Naive B cell (primary cell): Measurements from ENCODE around the gene ATMIN. TPM values are rescaled to one million over a fixed set of nuclear protein-coding genes. Genes with fewer than 3 reads are reported as not detected.

Source experiments
- ATAC-seq, 2 donors: fragments of 150-1000 bp; cut with Tn5 transposase; 2 replicates each; pipeline ENCODE4 v1.10.0; 2021; ENCODE audit warnings: low read depth in 2 of 2, mild to moderate bottlenecking in 2 of 2, moderate library complexity in 2 of 2
- DNase-seq: peaks from one replicate; pipeline ENCODE4 v3.0.0; 2022
- H3K27ac Mint-ChIP-seq, 6 donors: one replicate each; pipeline ENCODE4 v1.8.0; 2020 to 2022; ENCODE audit warnings: mild to moderate bottlenecking in 6 of 6, mixed read lengths in 6 of 6, moderate library complexity in 5 of 6, inconsistent platforms in 2 of 6
- H3K27me3 Mint-ChIP-seq, 3 donors: one replicate each; pipeline ENCODE4 v1.8.0; 2021 to 2022; ENCODE audit warnings: mixed read lengths in 3 of 3, mild to moderate bottlenecking in 1 of 3
- H3K36me3 Mint-ChIP-seq, 2 donors: one replicate each; pipeline ENCODE4 v1.8.0; 2020 to 2022; ENCODE audit warnings: mixed read lengths in 2 of 2, inconsistent platforms in 1 of 2, mild to moderate bottlenecking in 1 of 2
- H3K4me1 Mint-ChIP-seq, 3 donors: one replicate each; pipeline ENCODE4 v1.8.0; 2020 to 2022; ENCODE audit warnings: mixed read lengths in 3 of 3, inconsistent platforms in 1 of 3, mild to moderate bottlenecking in 1 of 3, moderate library complexity in 1 of 3
- H3K4me3 Mint-ChIP-seq, 8 donors: one replicate each; pipeline ENCODE4 v1.8.0; 2020 to 2022; ENCODE audit warnings: mild to moderate bottlenecking in 8 of 8, mixed read lengths in 8 of 8, moderate library complexity in 8 of 8, inconsistent platforms in 2 of 8
- H3K9me3 Mint-ChIP-seq, 7 donors: one replicate each; pipeline ENCODE4 v1.8.0; 2020 to 2022; ENCODE audit warnings: mixed read lengths in 7 of 7, mild to moderate bottlenecking in 5 of 7, inconsistent platforms in 2 of 7, moderate library complexity in 1 of 7
- polyA plus RNA-seq, 6 donors: library from polyadenylated mRNA; unstranded; fragments of 300-500 nt; fragmentation: Illumina TruSeq; gene quantifications; one replicate each; pipeline ENCODE4 v1.2.3, GENCODE V29; 2021; ENCODE audit warnings: low read depth in 6 of 6

Gene ATMIN
- polyA plus RNA-seq, 6 donors from 2014 or later = 22.9 to 49.0 (median 30.8) TPM

- no peak for DNase-seq
- no peaks in the 10 kb centered on the region for H3K27me3 Mint-ChIP-seq
- no peaks in the 10 kb centered on the region for H3K4me1 Mint-ChIP-seq
- no peak for ATAC-seq
- no peak overlapping the region for H3K4me3 Mint-ChIP-seq
- H3K9me3 Mint-ChIP-seq = no peaks in the 10 kb centered on the region
- H3K36me3 Mint-ChIP-seq = peaks cover 0 to 7% of the 10 kb centered on the region in 2 donors
- no peak overlapping the region for H3K27ac Mint-ChIP-seq
These were observed 17.1 kb upstream of the ATMIN start for GRCh38 chr16:81018496-81018895.

- Mint-ChIP-seq H3K4me1 (no peaks in the 10 kb centered on the region), H3K9me3 (no peaks in the 10 kb centered on the region), H3K4me3 (no peak overlapping the region), H3K27me3 (no peaks in the 10 kb centered on the region), H3K27ac (no peak overlapping the region), H3K36me3 (peaks cover 8 to 13% of the 10 kb centered on the region in 2 donors)
- ATAC-seq = no peak
- DNase-seq = no peak
These were observed 9.2 kb upstream of the ATMIN start for GRCh38 chr16:81026429-81026828.

- peaks cover 8 to 13% of the 10 kb centered on the region in 2 donors for H3K36me3 Mint-ChIP-seq
- H3K4me1 Mint-ChIP-seq = no peaks in the 10 kb centered on the region
- no peak overlapping the region for H3K4me3 Mint-ChIP-seq
- H3K9me3 Mint-ChIP-seq = no peaks in the 10 kb centered on the region
- H3K27ac Mint-ChIP-seq = no peak overlapping the region
- ATAC-seq = no peak
- H3K27me3 Mint-ChIP-seq = no peaks in the 10 kb centered on the region
- no peak for DNase-seq
These were observed 5.6 kb upstream of the ATMIN start for GRCh38 chr16:81029930-81030604.

- Mint-ChIP-seq H3K9me3 (no peaks in the 10 kb centered on the region), H3K27ac (peak overlapping the region in 3 of 6 donors; percentile 14 to 86 (median 82)), H3K4me1 (peaks cover 24 to 33% (median 28%) of the 10 kb centered on the region in 3 donors), H3K27me3 (no peaks in the 10 kb centered on the region), H3K36me3 (no peaks in the 10 kb centered on the region), H3K4me3 (peak overlapping the region; percentile 74 to 93 (median 86))
- no peak for DNase-seq
- peak; percentile 60 to 66 for ATAC-seq
These were observed 521 bp downstream of the ATMIN start for GRCh38 chr16:81035975-81036750.

- H3K36me3 Mint-ChIP-seq = peaks cover 0 to 6% of the 10 kb centered on the region in 2 donors
- H3K4me3 Mint-ChIP-seq = peak overlapping the region; percentile 74 to 93 (median 86)
- H3K9me3 Mint-ChIP-seq = no peaks in the 10 kb centered on the region
- H3K4me1 Mint-ChIP-seq = peaks cover 24 to 33% (median 28%) of the 10 kb centered on the region in 3 donors
- no peak for ATAC-seq
- DNase-seq = no peak
- H3K27me3 Mint-ChIP-seq = no peaks in the 10 kb centered on the region
- H3K27ac Mint-ChIP-seq = peak overlapping the region in 3 of 6 donors; percentile 14 to 86 (median 82)
These were observed 1.2 kb downstream of the ATMIN start for GRCh38 chr16:81036751-81037350.

GRCh38 chr16:81040131-81040530 is 4.5 kb downstream of the ATMIN start:
- peak overlapping the region in 4 of 6 donors; percentile 21 to 88 (median 58) for H3K27ac Mint-ChIP-seq
- no peaks in the 10 kb centered on the region for H3K9me3 Mint-ChIP-seq
- H3K36me3 Mint-ChIP-seq = peaks cover 7 to 16% of the 10 kb centered on the region in 2 donors
- DNase-seq (no peak), ATAC-seq (no peak)
- H3K4me3 Mint-ChIP-seq = peak overlapping the region in 1 of 8 donors; percentile 72
- H3K27me3 Mint-ChIP-seq = no peaks in the 10 kb centered on the region
- peaks cover 24 to 33% (median 28%) of the 10 kb centered on the region in 3 donors for H3K4me1 Mint-ChIP-seq

GRCh38 chr16:81040842-81041241 is 5.2 kb downstream of the ATMIN start:
- DNase-seq = no peak
- no peaks in the 10 kb centered on the region for H3K27me3 Mint-ChIP-seq
- H3K4me3 Mint-ChIP-seq = no peak overlapping the region
- peaks cover 7 to 16% of the 10 kb centered on the region in 2 donors for H3K36me3 Mint-ChIP-seq
- no peak for ATAC-seq
- H3K27ac Mint-ChIP-seq = peak overlapping the region in 1 of 6 donors; percentile 18
- H3K9me3 Mint-ChIP-seq = no peaks in the 10 kb centered on the region
- peaks cover 24 to 30% (median 28%) of the 10 kb centered on the region in 3 donors for H3K4me1 Mint-ChIP-seq

GRCh38 chr16:81041696-81042095 is 6.1 kb downstream of the ATMIN start:
- DNase-seq (no peak), ATAC-seq (no peak)
- H3K9me3 Mint-ChIP-seq = no peaks in the 10 kb centered on the region
- H3K27me3 Mint-ChIP-seq = no peaks in the 10 kb centered on the region
- peak overlapping the region in 1 of 6 donors; percentile 25 for H3K27ac Mint-ChIP-seq
- H3K36me3 Mint-ChIP-seq = peaks cover 7 to 16% of the 10 kb centered on the region in 2 donors
- peaks cover 22 to 27% (median 24%) of the 10 kb centered on the region in 3 donors for H3K4me1 Mint-ChIP-seq
- H3K4me3 Mint-ChIP-seq = no peak overlapping the region

- Mint-ChIP-seq H3K9me3 (no peaks in the 10 kb centered on the region), H3K36me3 (peaks cover 7 to 16% of the 10 kb centered on the region in 2 donors), H3K4me1 (peaks cover 12 to 15% (median 14%) of the 10 kb centered on the region in 3 donors), H3K27me3 (no peaks in the 10 kb centered on the region), H3K4me3 (no peak overlapping the region), H3K27ac (no peak overlapping the region)
- DNase-seq (no peak), ATAC-seq (no peak)
These were observed 7.2 kb downstream of the ATMIN start for GRCh38 chr16:81042821-81043220.

- Mint-ChIP-seq H3K4me3 (no peak overlapping the region), H3K9me3 (peaks cover 3 to 24% (median 17%) of the 10 kb centered on the region in 7 donors), H3K4me1 (peaks cover 0 to 7% (median 4%) of the 10 kb centered on the region in 3 donors), H3K27ac (no peak overlapping the region), H3K36me3 (peaks cover 10% of the 10 kb centered on the region in 2 donors), H3K27me3 (no peaks in the 10 kb centered on the region)
- ATAC-seq (no peak), DNase-seq (no peak)
These were observed 18.1 kb downstream of the ATMIN start for GRCh38 chr16:81053761-81054160.

- H3K36me3 Mint-ChIP-seq = no peaks in the 10 kb centered on the region
- no peaks in the 10 kb centered on the region for H3K4me1 Mint-ChIP-seq
- DNase-seq (no peak), ATAC-seq (no peak)
- peak overlapping the region in 1 of 6 donors; percentile 15 for H3K27ac Mint-ChIP-seq
- H3K9me3 Mint-ChIP-seq = no peaks in the 10 kb centered on the region
- no peaks in the 10 kb centered on the region for H3K27me3 Mint-ChIP-seq
- H3K4me3 Mint-ChIP-seq = no peak overlapping the region
These were observed 25.1 kb downstream of the ATMIN start for GRCh38 chr16:81060576-81061306.

GRCh38 chr16:81061307-81061640 is 25.6 kb downstream of the ATMIN start:
- no peaks in the 10 kb centered on the region for H3K9me3 Mint-ChIP-seq
- ATAC-seq (no peak), DNase-seq (no peak)
- peak overlapping the region in 1 of 6 donors; percentile 15 for H3K27ac Mint-ChIP-seq
- H3K4me1 Mint-ChIP-seq = no peaks in the 10 kb centered on the region
- H3K36me3 Mint-ChIP-seq = no peaks in the 10 kb centered on the region
- H3K27me3 Mint-ChIP-seq = no peaks in the 10 kb centered on the region
- no peak overlapping the region for H3K4me3 Mint-ChIP-seq

GRCh38 chr16:81061871-81062608 is 26.4 kb downstream of the ATMIN start:
- no peak for ATAC-seq
- H3K4me3 Mint-ChIP-seq = no peak overlapping the region
- DNase-seq = no peak
- H3K9me3 Mint-ChIP-seq = no peaks in the 10 kb centered on the region
- H3K27ac Mint-ChIP-seq = no peak overlapping the region
- H3K27me3 Mint-ChIP-seq = no peaks in the 10 kb centered on the region
- H3K4me1 Mint-ChIP-seq = no peaks in the 10 kb centered on the region
- no peaks in the 10 kb centered on the region for H3K36me3 Mint-ChIP-seq
